Raji (cell line): ENCODE results near the gene AEBP1.

Experiments
- POLR2A ChIP-seq: IDR thresholded peaks from 2 replicates; pipeline ENCODE4 v1.6.1; 2011; ENCODE audit warnings: low read depth, low read length, control low read depth; ENCODE audit not compliant: insufficient read depth

AEBP1 gene

DNA sequence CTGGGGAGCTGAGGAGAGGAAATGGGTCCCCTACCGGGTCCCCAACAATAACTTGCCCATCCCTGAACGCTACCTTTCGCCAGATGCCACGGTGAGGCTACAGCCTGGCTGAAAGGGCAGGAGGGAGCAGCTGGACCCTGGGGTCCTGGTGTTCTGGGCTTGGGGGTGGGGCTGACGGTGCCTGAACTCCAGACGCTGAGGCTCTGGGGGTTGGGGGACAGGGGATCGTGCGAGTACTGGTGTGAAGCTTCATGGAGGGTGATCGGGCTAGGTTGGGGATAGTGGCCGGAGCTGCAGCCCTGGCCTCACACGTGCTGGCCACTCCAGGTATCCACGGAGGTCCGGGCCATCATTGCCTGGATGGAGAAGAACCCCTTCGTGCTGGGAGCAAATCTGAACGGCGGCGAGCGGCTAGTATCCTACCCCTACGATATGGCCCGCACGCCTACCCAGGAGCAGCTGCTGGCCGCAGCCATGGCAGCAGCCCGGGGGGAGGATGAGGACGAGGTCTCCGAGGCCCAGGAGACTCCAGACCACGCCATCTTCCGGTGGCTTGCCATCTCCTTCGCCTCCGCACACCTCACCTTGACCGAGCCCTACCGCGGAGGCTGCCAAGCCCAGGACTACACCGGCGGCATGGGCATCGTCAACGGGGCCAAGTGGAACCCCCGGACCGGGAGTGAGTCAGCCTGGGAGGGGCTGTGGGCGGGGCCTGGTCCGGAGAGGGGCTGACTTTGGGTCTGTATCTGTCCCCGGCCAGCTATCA lies 8.3 kb downstream of the AEBP1 start:
- TF ChIP-seq POLR2A = no peak; the same call in 1 of the 2 replicates

DNA sequence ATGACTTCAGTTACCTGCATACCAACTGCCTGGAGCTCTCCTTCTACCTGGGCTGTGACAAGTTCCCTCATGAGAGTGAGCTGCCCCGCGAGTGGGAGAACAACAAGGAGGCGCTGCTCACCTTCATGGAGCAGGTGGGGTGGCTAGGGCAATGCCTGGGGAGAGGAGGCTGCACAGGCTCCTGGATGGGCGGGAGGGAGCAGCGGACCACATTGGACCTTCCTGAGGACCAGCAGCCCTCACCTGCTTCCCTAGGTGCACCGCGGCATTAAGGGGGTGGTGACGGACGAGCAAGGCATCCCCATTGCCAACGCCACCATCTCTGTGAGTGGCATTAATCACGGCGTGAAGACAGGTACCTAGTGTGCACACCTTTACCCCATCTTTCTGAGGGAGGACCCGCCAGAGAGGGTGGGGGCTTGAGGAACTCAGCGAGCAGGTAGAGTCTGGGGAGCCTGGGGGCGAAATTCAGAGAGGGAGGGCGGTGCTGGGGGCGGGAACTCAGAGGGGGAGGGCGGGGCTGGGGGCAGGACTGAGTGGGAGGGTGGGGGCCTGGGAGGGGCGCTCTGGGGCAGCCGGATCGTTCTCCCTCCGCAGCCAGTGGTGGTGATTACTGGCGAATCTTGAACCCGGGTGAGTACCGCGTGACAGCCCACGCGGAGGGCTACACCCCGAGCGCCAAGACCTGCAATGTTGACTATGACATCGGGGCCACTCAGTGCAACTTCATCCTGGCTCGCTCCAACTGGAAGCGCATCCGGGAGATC lies 9.0 kb downstream of the AEBP1 start:
- TF ChIP-seq POLR2A = 0 out of 2 replicates have a peak, but pooled peaks have one; percentile 3

DNA sequence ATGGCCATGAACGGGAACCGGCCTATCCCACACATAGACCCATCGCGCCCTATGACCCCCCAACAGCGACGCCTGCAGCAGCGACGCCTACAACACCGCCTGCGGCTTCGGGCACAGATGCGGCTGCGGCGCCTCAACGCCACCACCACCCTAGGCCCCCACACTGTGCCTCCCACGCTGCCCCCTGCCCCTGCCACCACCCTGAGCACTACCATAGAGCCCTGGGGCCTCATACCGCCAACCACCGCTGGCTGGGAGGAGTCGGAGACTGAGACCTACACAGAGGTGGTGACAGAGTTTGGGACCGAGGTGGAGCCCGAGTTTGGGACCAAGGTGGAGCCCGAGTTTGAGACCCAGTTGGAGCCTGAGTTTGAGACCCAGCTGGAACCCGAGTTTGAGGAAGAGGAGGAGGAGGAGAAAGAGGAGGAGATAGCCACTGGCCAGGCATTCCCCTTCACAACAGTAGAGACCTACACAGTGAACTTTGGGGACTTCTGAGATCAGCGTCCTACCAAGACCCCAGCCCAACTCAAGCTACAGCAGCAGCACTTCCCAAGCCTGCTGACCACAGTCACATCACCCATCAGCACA lies 9.7 kb downstream of the AEBP1 start:
- no peak for TF ChIP-seq POLR2A

GRCh38 chr7:44114586-44115310 lies 10.6 kb downstream of the AEBP1 start:
- no peak for TF ChIP-seq POLR2A

GRCh38 chr7:44116087-44116788 lies 12.1 kb downstream of the AEBP1 start:
- no peak for TF ChIP-seq POLR2A

GRCh38 chr7:44116789-44117666 lies 12.9 kb downstream of the AEBP1 start:
- no peak for TF ChIP-seq POLR2A

DNA sequence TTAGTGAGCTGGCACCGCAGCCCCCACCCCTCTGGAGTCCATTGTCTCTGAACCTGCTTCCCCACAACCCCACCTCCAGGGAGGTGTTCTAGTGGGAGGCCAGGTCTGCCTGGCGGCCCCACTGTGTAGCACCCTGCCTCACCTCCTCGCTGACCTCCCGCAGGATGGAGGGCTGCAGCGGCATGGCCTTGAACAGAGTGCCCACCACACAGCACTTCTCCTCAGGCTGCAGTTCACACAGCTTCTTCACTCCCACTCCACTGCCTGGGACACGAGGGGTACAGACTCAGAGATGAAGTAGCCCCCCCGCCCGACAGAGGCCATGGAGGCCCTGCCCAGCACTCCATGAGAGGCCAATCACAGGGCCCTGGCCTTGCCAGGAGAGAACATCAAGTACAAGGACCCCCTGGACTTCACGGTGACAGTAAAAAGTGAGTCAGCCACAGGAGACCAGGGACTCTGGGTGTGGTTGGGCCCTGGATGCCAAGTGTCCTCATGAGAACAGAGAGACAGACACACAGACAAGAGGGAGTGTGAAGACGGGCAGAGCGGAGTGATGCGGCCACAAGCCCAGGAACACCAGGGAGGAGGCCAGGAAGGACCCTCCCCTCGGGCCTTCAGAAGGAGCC lies 13.8 kb downstream of the AEBP1 start:
- TF ChIP-seq POLR2A = no peak

GRCh38 chr7:44119829-44120380 lies 15.8 kb downstream of the AEBP1 start:
- TF ChIP-seq POLR2A = no peak

- TF ChIP-seq POLR2A = no peak
Measured at GRCh38 chr7:44120395-44120794, 16.2 kb downstream of the AEBP1 start.

- TF ChIP-seq POLR2A = 0 out of 2 replicates have a peak, but pooled peaks have one; percentile 7
Measured at GRCh38 chr7:44121761-44122420, 17.7 kb downstream of the AEBP1 start.

GRCh38 chr7:44122529-44122928 lies 18.4 kb downstream of the AEBP1 start:
- no peak for TF ChIP-seq POLR2A
